H9 (cell line): Measurements from ENCODE around the gene PLEKHG3. TPM values are rescaled to one million over a fixed set of nuclear protein-coding genes. Genes with fewer than 3 reads are reported as not detected.

Experiments used
- DNase-seq: peaks from one replicate; pipeline ENCODE4 v3.0.0-alpha.2; 2017
- H2AFZ ChIP-seq: one replicate; pipeline ENCODE4 v1.6.1; 2013; ENCODE audit warnings: mild to moderate bottlenecking, low read length, control low read depth, moderate library complexity
- H2AK5ac ChIP-seq: 2 replicates; pipeline ENCODE4 v1.6.1; 2013; ENCODE audit warnings: low read length, control low read depth, mixed read lengths; ENCODE audit not compliant: insufficient read length
- H2BK120ac ChIP-seq: one replicate; pipeline ENCODE4 v1.6.1; 2013; ENCODE audit warnings: low read depth, mild to moderate bottlenecking, low read length, control low read depth, inconsistent platforms; ENCODE audit not compliant: poor library complexity, severe bottlenecking
- H2BK12ac ChIP-seq: 2 replicates; pipeline ENCODE4 v1.6.1; 2013; ENCODE audit warnings: low read length, control low read depth, mixed read lengths, low read depth; ENCODE audit not compliant: insufficient read length
- H2BK15ac ChIP-seq: 2 replicates; pipeline ENCODE4 v1.6.1; 2013; ENCODE audit warnings: low read depth, low read length, control low read depth
- H2BK20ac ChIP-seq: one replicate; pipeline ENCODE4 v1.6.1; 2013; ENCODE audit warnings: low read depth, mild to moderate bottlenecking, low read length, control low read depth, inconsistent platforms; ENCODE audit not compliant: poor library complexity, severe bottlenecking
- H2BK5ac ChIP-seq: 2 replicates; pipeline ENCODE4 v1.6.1; 2013; ENCODE audit warnings: low read length, control low read depth, mixed read lengths; ENCODE audit not compliant: insufficient read length
- H3K14ac ChIP-seq: 2 replicates; pipeline ENCODE4 v1.6.1; 2013; ENCODE audit warnings: low read length, control low read depth; ENCODE audit not compliant: insufficient read depth
- H3K18ac ChIP-seq: 2 replicates; pipeline ENCODE4 v1.6.1; 2013; ENCODE audit warnings: low read depth, mild to moderate bottlenecking, mixed read lengths, low read length, control low read depth; ENCODE audit not compliant: insufficient read length
- H3K23ac ChIP-seq: 2 replicates; pipeline ENCODE4 v1.6.1; 2013; ENCODE audit warnings: low read length, control low read depth, mixed read lengths, low read depth; ENCODE audit not compliant: insufficient read length
- H3K23me2 ChIP-seq: 2 replicates; pipeline ENCODE4 v1.6.1; 2013; ENCODE audit warnings: low read depth, mild to moderate bottlenecking, mixed read lengths, low read length, control low read depth; ENCODE audit not compliant: insufficient read length, poor library complexity, severe bottlenecking
- H3K27ac ChIP-seq: 2 replicates; pipeline ENCODE4 v1.5.1; 2013; ENCODE audit warnings: low read length, control low read depth, mixed read lengths, low read depth; ENCODE audit not compliant: insufficient read length
- H3K27me3 ChIP-seq: 2 replicates; pipeline ENCODE4 v1.6.1; 2013; ENCODE audit warnings: low read length, control low read depth, inconsistent platforms; ENCODE audit not compliant: insufficient read depth
- H3K4ac ChIP-seq: 2 replicates; pipeline ENCODE4 v1.6.1; 2013; ENCODE audit warnings: low read depth, mild to moderate bottlenecking, control low read depth, inconsistent platforms, low read length, moderate library complexity
- H3K4me1 ChIP-seq: 2 replicates; pipeline ENCODE4 v1.6.1; 2013; ENCODE audit warnings: low read length, control low read depth, inconsistent platforms; ENCODE audit not compliant: insufficient read depth
- H3K4me2 ChIP-seq: 2 replicates; pipeline ENCODE4 v1.6.1; 2013; ENCODE audit warnings: low read length, control low read depth, mixed read lengths; ENCODE audit not compliant: insufficient read length, insufficient read depth
- H3K56ac ChIP-seq: 2 replicates; pipeline ENCODE4 v1.6.1; 2013; ENCODE audit warnings: low read depth, mild to moderate bottlenecking, mixed read lengths, low read length, control low read depth; ENCODE audit not compliant: insufficient read length
- H3K79me1 ChIP-seq: 2 replicates; pipeline ENCODE4 v1.6.1; 2013; ENCODE audit warnings: low read depth, mild to moderate bottlenecking, moderate library complexity, low read length, control low read depth, inconsistent platforms; ENCODE audit not compliant: insufficient read depth, poor library complexity, severe bottlenecking
- H3K79me2 ChIP-seq: 2 replicates; pipeline ENCODE4 v1.6.1; 2013; ENCODE audit warnings: low read length, control low read depth, inconsistent platforms; ENCODE audit not compliant: insufficient read depth
- H3K9ac ChIP-seq: 2 replicates; pipeline ENCODE4 v1.6.1; 2013; ENCODE audit warnings: low read length, control low read depth, mixed read lengths; ENCODE audit not compliant: insufficient read length; ENCODE audit errors: extremely low read depth
- H3K9me3 ChIP-seq: one replicate; pipeline ENCODE4 v1.6.1; 2013; ENCODE audit warnings: low read depth, low read length, inconsistent platforms; ENCODE audit not compliant: control insufficient read depth
- H3T11ph ChIP-seq: one replicate; pipeline ENCODE4 v1.6.1; 2013; ENCODE audit warnings: mild to moderate bottlenecking, low read length, control low read depth, inconsistent platforms
- H4K20me1 ChIP-seq: one replicate; pipeline ENCODE4 v1.6.1; 2013; ENCODE audit not compliant: control insufficient read depth, insufficient read length, insufficient read depth
- H4K5ac ChIP-seq: 2 replicates; pipeline ENCODE4 v1.6.1; 2013; ENCODE audit warnings: low read depth, mild to moderate bottlenecking, mixed read lengths, low read length, control low read depth; ENCODE audit not compliant: insufficient read length
- H4K8ac ChIP-seq: replicated peaks from 2 replicates; pipeline ENCODE4 v1.6.1; 2013; ENCODE audit warnings: low read length, control low read depth, mixed read lengths, low read depth; ENCODE audit not compliant: insufficient read length
- H4K91ac ChIP-seq: 2 replicates; pipeline ENCODE4 v1.6.1; 2013; ENCODE audit warnings: low read depth, mild to moderate bottlenecking, moderate library complexity, mixed read lengths, low read length, control low read depth; ENCODE audit not compliant: insufficient read length
- H3K27ac Mint-ChIP-seq, 3 experiments: 2 replicates in 2 of 3; 3 replicates in 1 of 3; pipeline ENCODE4 v1.8.0; 2020 to 2021; ENCODE audit warnings: mixed read lengths in 3 of 3, mild to moderate bottlenecking in 1 of 3, moderate library complexity in 1 of 3
- H3K27me3 Mint-ChIP-seq: 2 replicates; pipeline ENCODE4 v1.8.0; 2021; ENCODE audit warnings: low read depth, mild to moderate bottlenecking, moderate library complexity, mixed read lengths
- H3K36me3 Mint-ChIP-seq, 3 experiments: 2 replicates in 2 of 3; 3 replicates in 1 of 3; pipeline ENCODE4 v1.8.0; 2020 to 2021; ENCODE audit warnings: low read depth in 3 of 3, mixed read lengths in 3 of 3; ENCODE audit not compliant: insufficient read depth in 1 of 3
- H3K4me1 Mint-ChIP-seq, 2 experiments: 2 replicates each; pipeline ENCODE4 v1.8.0; 2020; ENCODE audit warnings: mixed read lengths in 2 of 2
- H3K4me3 Mint-ChIP-seq, 2 experiments: 2 replicates in 1 of 2; 3 replicates in 1 of 2; pipeline ENCODE4 v1.8.0; 2020 to 2021; ENCODE audit warnings: mild to moderate bottlenecking in 2 of 2, mixed read lengths in 2 of 2, moderate library complexity in 1 of 2
- H3K9me3 Mint-ChIP-seq, 2 experiments: 2 replicates in 1 of 2; 3 replicates in 1 of 2; pipeline ENCODE4 v1.8.0; 2020; ENCODE audit warnings: mild to moderate bottlenecking in 2 of 2, mixed read lengths in 2 of 2, moderate library complexity in 1 of 2
- WGBS: extraction: QIAGEN DNeasy Blood & Tissue Kit; methylation state at CpG from one replicate; pipeline ENCODE4 v1.1.7; 2013; ENCODE audit warnings: missing lambda C conversion rate, low lambda C conversion rate, mixed read lengths; ENCODE audit not compliant: insufficient read length; ENCODE audit errors: extremely low coverage; 5-methylcytosine and 5-hydroxymethylcytosine counted together
- total RNA-seq: library from RNA; stranded (reverse); gene quantifications from 2 replicates; pipeline ENCODE4 v1.2.1, GENCODE V29; 2021
- TF ChIP-seq, protein P1 (sequence below): fragments of 200-600 bp; sonication (generic); conservative IDR thresholded peaks from 3 replicates; pipeline ENCODE4 v1.8.0; 2021; ENCODE audit warnings: antibody characterized with exemption, mild to moderate bottlenecking

PLEKHG3 gene
- total RNA-seq, 1 experiment from 2014 or later: 48.5 TPM

DNA sequence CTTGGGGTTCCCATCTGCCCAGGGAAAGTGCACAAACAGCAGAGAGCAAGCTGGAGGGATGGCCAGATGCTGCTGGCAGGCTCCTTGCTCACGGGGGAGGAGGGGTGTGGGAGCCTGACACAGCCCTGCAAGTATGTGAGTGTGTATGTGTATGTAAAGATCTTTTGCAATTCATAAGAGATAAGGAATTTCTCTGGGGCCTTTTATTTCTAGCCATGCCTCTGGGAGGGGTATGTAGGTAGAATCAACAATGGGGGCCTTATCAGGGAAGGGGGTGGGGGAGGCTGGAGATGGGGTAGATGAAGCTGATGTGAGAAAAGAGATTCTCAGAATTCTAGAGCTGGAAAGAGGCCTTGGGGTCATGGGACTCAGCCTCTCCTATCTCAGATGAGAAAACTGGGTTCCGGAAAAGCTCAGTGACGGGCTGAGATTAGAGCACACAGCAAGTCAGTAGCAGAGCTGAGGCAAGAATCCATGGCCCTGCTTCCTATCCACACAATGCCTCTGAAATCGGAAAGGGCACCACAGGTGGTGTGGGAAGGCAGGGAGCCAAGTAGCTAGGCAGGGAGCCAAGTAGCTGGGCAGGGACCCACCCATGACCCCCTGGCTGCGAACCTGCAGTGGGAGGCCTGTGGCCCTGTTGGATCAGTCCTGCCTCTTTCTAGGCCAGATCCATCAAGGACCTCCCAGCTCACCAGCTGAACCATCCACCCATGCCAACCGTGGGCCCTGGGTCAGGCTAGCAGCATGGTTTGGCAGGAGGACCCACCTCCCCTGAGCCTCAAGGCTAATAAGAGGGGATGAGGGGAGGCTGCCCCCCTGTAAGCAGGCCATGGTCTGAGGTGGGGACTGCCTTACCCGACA lies 54.7 kb downstream of the PLEKHG3 start:
- peak overlapping the region; percentile 6; the same call in 1 of the 2 replicates for H3K14ac ChIP-seq
- H3K9ac ChIP-seq: no peak overlapping the region
- H2BK5ac ChIP-seq: no peak overlapping the region
- no peak overlapping the region for H2AFZ ChIP-seq
- no peaks in the 10 kb centered on the region; a peak in 2 of 7 replicates for H3K36me3 Mint-ChIP-seq
- H3K27ac Mint-ChIP-seq: no peak overlapping the region; a peak in 2 of 7 replicates
- no peak overlapping the region for H4K8ac ChIP-seq
- peaks cover 28% of the 10 kb centered on the region for H3K27me3 Mint-ChIP-seq
- no peak overlapping the region for H3K18ac ChIP-seq
- H2BK12ac ChIP-seq: no peak overlapping the region
- no peak overlapping the region; a peak in 1 of 5 replicates for H3K4me3 Mint-ChIP-seq
- no peak overlapping the region for H2BK15ac ChIP-seq
- H3K23me2 ChIP-seq: no peaks in the 10 kb centered on the region
- no peaks in the 10 kb centered on the region for H3K79me2 ChIP-seq
- no CpG with 5 or more reads among the region's 7 CpGs for whole genome bisulfite sequencing
- peaks cover 0 to 3% of the 10 kb centered on the region in 2 experiments; a peak in 3 of 5 replicates for H3K9me3 Mint-ChIP-seq
- no peak overlapping the region for H3K4ac ChIP-seq
- H2AK5ac ChIP-seq: no peak overlapping the region
- no peaks in the 10 kb centered on the region for H3K9me3 ChIP-seq
- peaks cover 42 to 52% of the 10 kb centered on the region in 2 experiments for H3K4me1 Mint-ChIP-seq
- H3K4me2 ChIP-seq: no peak overlapping the region
- H4K5ac ChIP-seq: no peak overlapping the region
- TF ChIP-seq, protein P1, sequence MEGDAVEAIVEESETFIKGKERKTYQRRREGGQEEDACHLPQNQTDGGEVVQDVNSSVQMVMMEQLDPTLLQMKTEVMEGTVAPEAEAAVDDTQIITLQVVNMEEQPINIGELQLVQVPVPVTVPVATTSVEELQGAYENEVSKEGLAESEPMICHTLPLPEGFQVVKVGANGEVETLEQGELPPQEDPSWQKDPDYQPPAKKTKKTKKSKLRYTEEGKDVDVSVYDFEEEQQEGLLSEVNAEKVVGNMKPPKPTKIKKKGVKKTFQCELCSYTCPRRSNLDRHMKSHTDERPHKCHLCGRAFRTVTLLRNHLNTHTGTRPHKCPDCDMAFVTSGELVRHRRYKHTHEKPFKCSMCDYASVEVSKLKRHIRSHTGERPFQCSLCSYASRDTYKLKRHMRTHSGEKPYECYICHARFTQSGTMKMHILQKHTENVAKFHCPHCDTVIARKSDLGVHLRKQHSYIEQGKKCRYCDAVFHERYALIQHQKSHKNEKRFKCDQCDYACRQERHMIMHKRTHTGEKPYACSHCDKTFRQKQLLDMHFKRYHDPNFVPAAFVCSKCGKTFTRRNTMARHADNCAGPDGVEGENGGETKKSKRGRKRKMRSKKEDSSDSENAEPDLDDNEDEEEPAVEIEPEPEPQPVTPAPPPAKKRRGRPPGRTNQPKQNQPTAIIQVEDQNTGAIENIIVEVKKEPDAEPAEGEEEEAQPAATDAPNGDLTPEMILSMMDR: no peak
- H3K27ac ChIP-seq: no peak overlapping the region
- no peak overlapping the region for H3T11ph ChIP-seq
- H3K23ac ChIP-seq: no peak overlapping the region
- H2BK120ac ChIP-seq: no peak overlapping the region
- H3K4me1 ChIP-seq: peaks cover 5% of the 10 kb centered on the region; the same call in 1 of the 2 replicates
- no peaks in the 10 kb centered on the region for H3K79me1 ChIP-seq
- no peak overlapping the region for H3K56ac ChIP-seq
- no peaks in the 10 kb centered on the region for H3K27me3 ChIP-seq
- no peak for DNase-seq
- H2BK20ac ChIP-seq: no peak overlapping the region
- H4K91ac ChIP-seq: no peak overlapping the region
- no peaks in the 10 kb centered on the region for H4K20me1 ChIP-seq
